Measurements from ENCODE around the gene NBAS.
"Not testable (repeated sequence)": the region's sequence is repeated elsewhere in the genome, so short reads cannot be mapped to it uniquely, and the experiment has no call there.

NBAS gene

GRCh38 chr2:15560140-15560987 is 770 bp downstream of the NBAS start:
- peak; percentile 10 for DNase-seq (ENCODE audit: low spot score)
- no peak for FAIRE-seq

GRCh38 chr2:15559379-15560139 is 1.6 kb downstream of the NBAS start:
- FAIRE-seq (no peak), DNase-seq (ENCODE audit: low spot score) (no peak)

GRCh38 chr2:15557887-15558311 is 3.2 kb downstream of the NBAS start:
- no peak for DNase-seq (ENCODE audit: low spot score)
- no peak for FAIRE-seq

GRCh38 chr2:15556311-15556930 is 4.7 kb downstream of the NBAS start:
- DNase-seq (ENCODE audit: low spot score) (no peak), FAIRE-seq (no peak)

- FAIRE-seq (no peak), DNase-seq (ENCODE audit: low spot score) (no peak)
These were observed 5.4 kb downstream of the NBAS start for GRCh38 chr2:15555760-15556193.

GRCh38 chr2:15554525-15555218 is 6.5 kb downstream of the NBAS start:
- FAIRE-seq (no peak), DNase-seq (ENCODE audit: low spot score) (no peak)

GRCh38 chr2:15553951-15554350 is 7.2 kb downstream of the NBAS start:
- DNase-seq (ENCODE audit: low spot score) (no peak), FAIRE-seq (no peak)

- FAIRE-seq, result no peak
- DNase-seq (ENCODE audit: low spot score), result no peak
These were observed 7.6 kb downstream of the NBAS start for GRCh38 chr2:15553519-15553918.

GRCh38 chr2:15548974-15549373 is 12.2 kb downstream of the NBAS start:
- no peak for DNase-seq (ENCODE audit: low spot score)
- no peak for FAIRE-seq

GRCh38 chr2:15547115-15547876 is 13.8 kb downstream of the NBAS start:
- no peak for FAIRE-seq
- DNase-seq (ENCODE audit: low spot score), result no peak

- no peak for FAIRE-seq
- DNase-seq (ENCODE audit: low spot score), result no peak
These were observed 14.6 kb downstream of the NBAS start for GRCh38 chr2:15546297-15547098.

GRCh38 chr2:15544227-15544626 is 16.9 kb downstream of the NBAS start:
- DNase-seq (ENCODE audit: low spot score) (no peak), FAIRE-seq (no peak)

GRCh38 chr2:15543541-15543940 is 17.6 kb downstream of the NBAS start:
- no peak for FAIRE-seq
- no peak for DNase-seq (ENCODE audit: low spot score)

GRCh38 chr2:15543053-15543452 is 18.1 kb downstream of the NBAS start:
- DNase-seq (ENCODE audit: low spot score) (no peak), FAIRE-seq (no peak)

- FAIRE-seq; DNase-seq (ENCODE audit: low spot score): not testable (repeated sequence)
These were observed 18.9 kb downstream of the NBAS start for GRCh38 chr2:15542269-15542668.

- not testable (repeated sequence) for FAIRE-seq; DNase-seq (ENCODE audit: low spot score)
These were observed 20.6 kb downstream of the NBAS start for GRCh38 chr2:15540523-15540922.

GRCh38 chr2:15539999-15540398 is 21.1 kb downstream of the NBAS start:
- no peak for DNase-seq (ENCODE audit: low spot score)
- no peak for FAIRE-seq

- FAIRE-seq (no peak), DNase-seq (ENCODE audit: low spot score) (no peak)
These were observed 22.3 kb downstream of the NBAS start for GRCh38 chr2:15538792-15539191.

GRCh38 chr2:15533860-15534480 is 27.2 kb downstream of the NBAS start:
- no peak for DNase-seq (ENCODE audit: low spot score)
- no peak for FAIRE-seq
